22Rv1 (cell line): ENCODE measurements around the gene HS6ST2.

Experiments used
- H3K27ac ChIP-seq: fragments of 450-650 bp; 2 replicates; pipeline ENCODE4 v1.5.1; 2017
- ZFX ChIP-seq: fragments of 450-650 bp; IDR thresholded peaks from 2 replicates; pipeline ENCODE4 v1.6.1; 2017; ENCODE audit warnings: antibody characterized with exemption, borderline replicate concordance
- TF ChIP-seq, protein P1 (sequence below): fragments of 450-650 bp; IDR thresholded peaks from 2 replicates; pipeline ENCODE4 v1.5.1; 2017; ENCODE audit warnings: mild to moderate bottlenecking

Gene HS6ST2

DNA sequence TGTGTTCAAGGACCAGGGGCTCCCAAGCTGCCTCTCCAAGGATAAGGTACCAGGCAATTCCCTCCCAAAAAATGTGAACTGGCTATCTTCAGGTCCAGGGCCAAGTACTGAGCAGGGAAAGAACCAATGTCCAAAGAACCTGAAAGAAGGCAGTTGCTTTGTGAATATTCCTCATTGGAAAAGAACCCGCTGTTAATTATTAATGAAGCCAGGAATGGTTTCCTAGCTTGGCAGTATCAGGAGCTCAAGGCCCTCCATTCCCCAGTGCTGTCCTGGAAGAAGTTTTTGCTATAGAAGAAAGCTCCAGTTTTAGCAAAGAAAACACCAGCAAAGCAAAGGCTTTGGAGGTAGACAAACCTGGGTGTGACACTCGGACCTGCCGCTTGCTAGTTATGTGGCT is 339.6 kb downstream of the HS6ST2 start:
- TF ChIP-seq ZFX, result no peak
- TF ChIP-seq, protein P1, sequence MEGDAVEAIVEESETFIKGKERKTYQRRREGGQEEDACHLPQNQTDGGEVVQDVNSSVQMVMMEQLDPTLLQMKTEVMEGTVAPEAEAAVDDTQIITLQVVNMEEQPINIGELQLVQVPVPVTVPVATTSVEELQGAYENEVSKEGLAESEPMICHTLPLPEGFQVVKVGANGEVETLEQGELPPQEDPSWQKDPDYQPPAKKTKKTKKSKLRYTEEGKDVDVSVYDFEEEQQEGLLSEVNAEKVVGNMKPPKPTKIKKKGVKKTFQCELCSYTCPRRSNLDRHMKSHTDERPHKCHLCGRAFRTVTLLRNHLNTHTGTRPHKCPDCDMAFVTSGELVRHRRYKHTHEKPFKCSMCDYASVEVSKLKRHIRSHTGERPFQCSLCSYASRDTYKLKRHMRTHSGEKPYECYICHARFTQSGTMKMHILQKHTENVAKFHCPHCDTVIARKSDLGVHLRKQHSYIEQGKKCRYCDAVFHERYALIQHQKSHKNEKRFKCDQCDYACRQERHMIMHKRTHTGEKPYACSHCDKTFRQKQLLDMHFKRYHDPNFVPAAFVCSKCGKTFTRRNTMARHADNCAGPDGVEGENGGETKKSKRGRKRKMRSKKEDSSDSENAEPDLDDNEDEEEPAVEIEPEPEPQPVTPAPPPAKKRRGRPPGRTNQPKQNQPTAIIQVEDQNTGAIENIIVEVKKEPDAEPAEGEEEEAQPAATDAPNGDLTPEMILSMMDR, result no peak

DNA sequence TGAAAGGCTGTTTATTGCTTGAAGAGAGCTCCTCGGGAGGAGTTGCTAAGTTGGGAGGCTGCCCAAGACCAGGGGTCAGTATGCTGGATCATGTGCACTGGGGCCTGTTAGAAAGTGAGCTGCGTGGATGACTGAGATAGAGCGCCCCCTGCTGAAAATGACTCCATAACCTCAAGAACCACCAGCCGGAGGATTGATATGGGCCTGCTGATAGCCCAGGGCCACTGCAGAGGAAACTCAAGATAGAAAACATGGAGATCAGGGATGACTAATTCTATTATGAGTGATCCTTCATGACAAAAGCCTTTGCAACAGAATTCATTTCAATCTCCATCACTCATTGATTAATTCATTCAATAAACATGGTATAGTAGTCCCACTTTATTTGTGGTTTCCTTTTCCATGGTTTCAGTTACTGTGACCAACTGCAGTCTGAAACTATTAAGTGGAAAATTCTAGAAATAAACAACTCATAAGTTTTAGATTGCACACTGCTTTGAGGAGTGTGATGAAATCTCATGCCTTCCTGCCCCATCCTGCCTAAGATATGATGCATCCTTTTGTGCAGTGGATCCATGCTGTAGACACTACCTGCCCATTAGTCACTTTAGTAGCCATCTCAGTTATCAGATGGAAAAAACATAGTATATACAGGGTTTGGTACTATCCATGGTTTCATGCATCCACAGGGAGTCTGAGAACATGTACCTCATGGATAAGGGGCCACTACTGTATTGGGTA is 342.9 kb downstream of the HS6ST2 start:
- no peak for TF ChIP-seq ZFX
- TF ChIP-seq, protein P1, result peak; percentile 67
- H3K27ac ChIP-seq, result no peak overlapping the region

More for the DNA sequence above, 339.6 kb downstream of the HS6ST2 start:
- H3K27ac ChIP-seq, result no peak overlapping the region

DNA sequence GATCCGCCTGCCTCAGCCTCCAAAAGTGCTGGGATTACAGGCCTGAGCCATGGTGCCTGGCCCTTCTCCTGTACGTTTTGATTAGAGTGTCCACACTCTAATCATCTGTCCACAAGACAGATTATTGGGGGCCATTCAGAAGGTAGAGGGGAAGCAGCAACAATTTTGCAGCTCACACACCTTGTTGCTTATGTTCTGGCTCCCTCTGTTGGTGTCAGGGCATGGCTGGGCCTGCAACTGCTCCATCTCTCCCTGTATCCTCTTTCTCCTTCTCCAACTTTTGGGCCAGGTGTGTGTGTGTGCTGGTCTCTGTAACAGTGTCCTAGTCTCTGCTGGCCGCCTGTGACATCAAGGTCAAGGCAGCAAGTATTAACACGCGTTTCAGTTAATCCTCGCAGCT is 344.1 kb downstream of the HS6ST2 start:
- TF ChIP-seq, protein P1, result peak; percentile 22; the same call in 1 of the 2 replicates
- no peak for TF ChIP-seq ZFX

DNA sequence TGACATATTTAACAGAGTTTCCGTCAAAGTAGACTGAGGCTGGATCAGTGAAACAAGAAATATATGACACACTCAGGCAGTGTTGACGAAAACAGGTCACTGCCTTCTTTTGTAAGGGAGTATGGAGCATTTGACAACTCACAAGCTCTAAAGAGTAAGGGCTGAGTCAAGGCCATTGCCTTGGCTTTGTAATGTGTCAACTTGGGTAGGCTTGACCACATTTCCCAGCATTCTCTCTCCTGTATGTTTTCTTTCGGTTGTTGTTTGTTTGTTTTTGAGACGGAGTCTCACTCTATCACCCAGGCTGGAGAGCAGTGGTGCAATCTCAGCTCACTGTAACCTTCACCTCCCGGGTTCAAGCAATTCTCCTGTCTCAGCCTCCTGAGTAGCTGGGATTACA is 344.6 kb downstream of the HS6ST2 start:
- no peak for TF ChIP-seq ZFX
- no peak overlapping the region for H3K27ac ChIP-seq

More for the DNA sequence above, 344.1 kb downstream of the HS6ST2 start:
- no peak overlapping the region for H3K27ac ChIP-seq

DNA sequence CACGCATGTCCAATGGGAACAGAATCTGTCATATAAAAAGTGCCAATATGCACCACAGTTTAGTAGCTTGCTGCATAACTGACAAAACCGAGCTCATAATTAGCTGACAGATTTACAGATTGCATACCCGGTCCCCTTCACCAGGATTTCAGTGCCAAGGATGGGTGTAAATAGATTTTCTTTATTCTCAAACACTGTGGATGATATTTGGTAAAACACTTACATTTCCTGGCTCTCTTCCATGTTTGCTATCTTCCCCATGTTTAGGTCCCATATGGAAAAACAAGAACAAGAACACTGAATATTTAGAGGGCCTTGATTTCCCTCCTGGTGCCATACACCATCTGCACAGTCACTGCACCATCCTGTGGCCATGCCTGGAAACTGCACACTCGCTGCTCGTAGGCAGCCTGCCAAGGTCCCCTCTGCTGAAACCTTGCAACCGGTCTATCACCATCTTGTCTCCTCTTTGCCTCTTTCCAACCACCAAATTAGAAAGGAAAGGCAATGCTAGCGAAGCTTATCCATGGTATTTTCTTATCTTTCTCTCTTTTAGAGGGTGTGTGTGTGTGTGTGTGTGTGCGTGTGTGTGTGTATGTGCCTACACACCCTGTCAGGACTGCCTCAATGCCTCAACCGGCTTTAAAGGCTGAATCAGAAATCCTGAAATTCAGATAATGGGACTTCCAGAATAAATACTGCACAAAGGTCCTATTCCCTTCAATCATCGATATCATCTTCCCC is 345.4 kb downstream of the HS6ST2 start:
- TF ChIP-seq, protein P1, result peak; percentile 67
- no peak for TF ChIP-seq ZFX
- H3K27ac ChIP-seq, result no peak overlapping the region

DNA sequence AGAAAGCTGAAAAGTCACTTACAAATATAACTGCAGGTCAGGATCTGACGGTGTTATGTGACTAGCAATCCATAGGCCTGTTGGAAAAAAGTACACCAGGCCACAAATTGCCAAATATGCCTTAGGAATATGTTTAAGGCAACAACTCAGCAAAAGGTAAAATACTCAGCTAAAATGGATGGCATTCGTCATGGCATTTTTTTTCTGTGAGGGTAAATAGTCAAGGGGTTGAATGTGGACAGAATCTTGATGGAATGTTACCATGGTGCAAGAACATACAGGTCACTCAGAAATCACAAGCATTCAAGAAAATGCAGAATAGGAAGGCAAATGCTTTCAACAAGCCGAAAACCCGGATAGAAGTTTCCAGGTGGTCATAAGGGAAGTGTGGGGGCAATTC is 347.9 kb downstream of the HS6ST2 start:
- no peak overlapping the region for H3K27ac ChIP-seq
- TF ChIP-seq, protein P1, result no peak
- no peak for TF ChIP-seq ZFX

DNA sequence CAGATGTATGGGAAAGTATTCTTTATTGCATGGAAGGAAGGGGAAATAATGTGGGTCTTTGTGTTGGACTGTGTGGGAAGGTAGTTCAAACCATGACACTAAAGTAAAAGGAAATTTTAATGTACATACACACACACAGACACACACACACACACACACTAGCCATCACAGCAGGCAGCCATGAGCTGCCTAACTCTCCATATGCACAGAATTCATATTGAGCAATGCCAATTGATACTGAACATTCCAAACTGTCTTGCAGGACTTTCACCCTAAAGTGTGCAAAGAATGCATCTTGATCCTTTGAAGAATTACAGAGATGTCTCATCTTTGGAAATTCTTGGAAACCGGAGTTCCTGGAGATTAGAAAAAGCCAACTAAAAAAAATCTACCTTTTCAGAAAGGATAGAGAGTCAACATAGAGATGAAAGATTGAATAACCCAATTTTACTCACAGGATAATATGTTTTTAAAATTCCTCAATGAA is 349.0 kb downstream of the HS6ST2 start:
- TF ChIP-seq ZFX, result no peak
- TF ChIP-seq, protein P1, result no peak

More for the DNA sequence above, 349.0 kb downstream of the HS6ST2 start:
- H3K27ac ChIP-seq, result no peak overlapping the region
